Lung microvascular endothelial cell (primary cell): ENCODE results near the gene LSM14A. TPM values are rescaled to one million over a fixed set of nuclear protein-coding genes. Genes with fewer than 3 reads are reported as not detected.
"Not testable (repeated sequence)": the region's sequence is repeated elsewhere in the genome, so short reads cannot be mapped to it uniquely, and the experiment has no call there.

Source experiments
- DNase-seq, 2 donors: peaks; one replicate each; pipeline versions ENCODE4 v3.0.0 to v3.0.0-alpha.2; 2010; ENCODE audit warnings: low read depth in 2 of 2
- total RNA-seq: library from RNA; depleted of rRNA; stranded (reverse); fragments of >200 nt; gene quantifications from 2 replicates; pipeline ENCODE4 v1.2.1, GENCODE V29; 2014

The LSM14A gene
- total RNA-seq, 1 donor from 2014 or later: 131 TPM

GRCh38 chr19:34228762-34229161 lies 56.5 kb downstream of the LSM14A start:
- no peak for DNase-seq

- DNase-seq: no peak
Observed at GRCh38 chr19:34229721-34230120, 57.4 kb downstream of the LSM14A start.

- DNase-seq: no peak
Observed at GRCh38 chr19:34230820-34231219, 58.5 kb downstream of the LSM14A start.

- no peak for DNase-seq
Observed at GRCh38 chr19:34231439-34231838, 59.1 kb downstream of the LSM14A start.

DNA sequence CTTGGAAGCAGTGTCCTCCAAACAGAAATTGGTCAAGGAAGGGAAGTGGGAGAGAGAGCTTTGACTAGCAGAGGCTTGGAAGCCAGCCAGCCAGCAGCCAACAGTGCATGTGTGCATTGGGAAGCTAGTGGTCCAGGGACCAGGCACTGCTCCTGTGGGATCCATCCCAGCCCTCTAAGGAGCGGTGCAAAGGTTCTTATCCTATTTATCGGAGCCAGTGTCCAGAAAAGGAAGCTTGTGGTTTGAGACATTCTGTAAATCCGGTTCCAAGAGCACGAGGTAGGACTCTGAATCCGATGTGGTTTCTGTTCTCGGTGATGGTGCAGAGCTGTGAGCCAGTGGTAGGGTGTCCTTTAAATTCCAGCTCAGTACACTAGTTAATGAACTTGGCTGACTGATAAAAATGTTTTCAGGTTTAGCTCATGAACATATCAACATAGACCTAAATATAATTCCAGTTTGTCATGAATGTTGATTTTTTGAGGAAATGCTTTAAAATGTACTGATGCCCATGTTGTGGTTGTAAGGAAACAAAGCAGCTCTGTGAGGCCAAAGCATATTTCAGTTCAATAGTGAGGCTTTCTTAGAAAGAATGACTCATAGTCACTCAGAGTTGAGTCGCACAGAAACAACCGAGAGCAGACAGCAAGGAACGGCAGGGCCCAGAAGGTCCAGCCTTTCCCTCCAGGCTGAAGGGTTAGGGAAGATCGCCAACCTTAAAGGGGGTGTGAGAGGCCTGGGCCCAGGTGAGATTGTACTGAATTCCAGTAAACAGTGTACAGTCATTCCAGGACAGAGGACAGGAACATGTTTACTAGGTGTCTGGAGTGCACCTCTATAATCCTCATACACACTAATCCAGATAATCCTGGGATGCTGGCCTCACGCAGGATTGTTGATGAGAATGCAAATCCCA lies 60.5 kb downstream of the LSM14A start:
- DNase-seq: peak; percentile 23 to 87

- DNase-seq: no peak
Observed at GRCh38 chr19:34235425-34235940, 63.2 kb downstream of the LSM14A start.

DNA sequence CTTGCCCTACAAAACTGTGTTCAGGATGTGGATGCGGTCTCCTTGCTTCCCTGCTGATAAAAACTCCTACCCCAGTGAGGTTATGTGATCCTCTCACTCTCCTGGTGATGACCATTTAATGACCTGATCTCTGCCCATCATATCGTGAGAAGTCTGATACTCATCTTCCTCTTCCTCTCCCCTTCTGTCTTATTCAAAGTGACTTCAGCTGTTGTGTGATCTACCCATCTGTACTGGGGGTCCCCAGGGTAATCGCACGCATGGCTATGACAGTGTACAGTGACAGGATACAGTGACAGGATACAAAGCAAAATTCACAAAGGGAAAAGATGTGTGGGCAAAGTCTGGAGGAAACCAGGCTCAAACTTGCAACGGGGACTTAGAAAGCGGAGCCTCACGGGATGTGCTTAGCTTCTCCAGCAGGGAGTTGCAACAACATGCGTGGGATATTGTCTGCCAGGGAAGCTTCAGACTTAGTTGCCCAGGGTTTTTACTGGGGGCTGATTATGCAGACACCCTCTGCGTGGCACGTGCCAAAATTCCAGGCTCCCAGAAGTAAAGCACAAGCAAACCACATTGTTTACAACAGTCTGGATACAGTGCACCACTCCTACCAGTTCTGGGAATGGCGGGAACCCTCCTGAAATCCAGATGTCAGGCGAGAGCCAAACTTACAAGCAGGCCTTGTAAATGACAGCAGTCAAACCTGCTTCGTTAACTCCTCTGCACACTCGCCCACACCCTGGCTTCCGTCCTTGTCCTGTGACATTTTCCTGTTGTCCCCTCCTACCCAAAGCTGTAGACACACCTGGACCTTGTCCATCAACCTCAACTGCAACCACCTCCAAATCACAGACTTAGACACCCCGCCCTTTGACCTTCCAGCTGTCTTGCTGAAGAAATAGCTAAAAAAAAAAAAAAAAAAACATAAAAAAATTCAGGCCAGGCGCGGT lies 64.0 kb downstream of the LSM14A start:
- DNase-seq: no peak

DNA sequence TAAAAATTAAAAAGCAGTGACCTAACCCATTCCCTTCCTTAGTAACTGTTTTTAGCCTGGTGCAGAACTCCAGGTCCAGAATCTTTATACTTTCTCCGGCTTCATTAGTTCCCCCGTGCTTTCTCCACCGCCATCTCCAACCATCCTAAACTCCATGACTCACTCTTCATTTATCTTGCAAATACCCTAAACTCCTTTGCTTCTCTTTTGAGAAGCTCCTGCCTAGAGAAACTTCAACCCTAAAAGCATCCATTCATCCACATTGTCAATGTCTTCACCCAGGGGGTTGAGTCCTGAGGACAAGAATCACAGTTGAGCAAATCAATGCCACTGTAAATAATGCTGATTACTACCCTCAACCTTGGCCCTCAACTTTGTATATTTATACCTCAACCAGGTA lies 65.0 kb downstream of the LSM14A start:
- DNase-seq: no peak

GRCh38 chr19:34237939-34238338 lies 65.6 kb downstream of the LSM14A start:
- no peak for DNase-seq

DNA sequence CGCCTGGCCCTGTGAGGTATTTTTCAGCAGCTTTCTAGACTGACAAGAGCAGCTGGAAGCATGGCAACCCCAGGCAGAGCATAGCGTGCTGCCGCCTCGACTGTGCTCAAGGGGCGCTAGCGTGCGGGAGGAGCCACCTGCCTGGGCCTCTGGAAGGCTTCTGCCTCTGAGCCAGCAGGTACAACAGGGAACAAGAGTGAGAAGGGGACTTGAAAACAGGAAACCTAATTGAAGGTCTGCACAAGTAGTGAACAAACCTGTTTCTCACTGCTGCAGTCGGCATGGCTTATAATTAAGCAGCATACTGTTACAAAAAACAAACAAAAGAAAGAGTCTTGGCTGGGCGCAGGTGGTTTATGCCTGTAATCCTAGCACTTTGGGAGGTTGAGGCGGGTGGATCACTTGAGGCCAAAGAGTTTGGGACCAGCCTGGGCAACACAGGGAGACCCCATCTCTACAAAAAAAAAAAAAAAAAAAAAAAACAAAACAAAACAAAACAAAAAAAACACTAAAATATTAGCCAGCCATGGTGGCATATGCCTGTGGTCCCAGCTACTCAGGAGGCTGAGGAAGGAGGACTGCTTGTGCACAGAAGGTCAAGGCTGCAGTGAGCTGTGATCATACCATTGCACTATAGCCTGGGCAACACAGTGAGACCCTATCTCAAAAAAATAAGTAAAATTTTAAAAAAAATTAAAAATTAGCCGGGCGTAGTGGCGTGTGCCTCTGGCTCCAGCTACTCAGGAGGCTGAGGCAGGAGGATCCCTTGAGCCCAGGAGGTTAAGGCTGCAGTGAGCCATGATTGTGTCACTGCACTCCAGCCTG lies 69.4 kb downstream of the LSM14A start:
- peak in 1 of 2 donors; percentile 29 for DNase-seq

- not testable (repeated sequence) for DNase-seq
Observed at GRCh38 chr19:34243138-34243875, 71.0 kb downstream of the LSM14A start.

- no peak for DNase-seq
Observed at GRCh38 chr19:34243876-34244578, 71.7 kb downstream of the LSM14A start.

GRCh38 chr19:34244611-34245299 lies 72.5 kb downstream of the LSM14A start:
- no peak for DNase-seq

GRCh38 chr19:34246340-34246739 lies 74.0 kb downstream of the LSM14A start:
- no peak for DNase-seq

DNA sequence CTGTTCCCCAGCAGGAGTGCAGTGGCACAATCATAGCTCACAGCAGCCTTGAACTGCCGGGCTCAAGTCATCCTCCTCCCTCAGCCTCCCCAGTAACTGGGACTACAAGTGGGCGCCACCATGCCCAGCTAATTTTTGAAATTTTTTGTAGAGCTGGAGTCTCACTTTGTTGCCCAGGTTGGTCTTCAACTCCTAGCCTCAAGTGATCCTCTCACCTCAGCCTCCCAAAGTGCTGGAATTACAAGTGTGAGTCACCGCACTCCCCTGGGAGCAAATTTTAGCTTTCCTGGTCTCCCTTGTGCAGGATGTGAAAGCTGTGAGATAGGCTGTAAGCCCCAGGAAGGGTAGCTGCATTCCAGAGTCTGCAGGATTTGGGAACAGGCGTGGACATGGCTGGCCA lies 76.6 kb downstream of the LSM14A start:
- no peak for DNase-seq

DNA sequence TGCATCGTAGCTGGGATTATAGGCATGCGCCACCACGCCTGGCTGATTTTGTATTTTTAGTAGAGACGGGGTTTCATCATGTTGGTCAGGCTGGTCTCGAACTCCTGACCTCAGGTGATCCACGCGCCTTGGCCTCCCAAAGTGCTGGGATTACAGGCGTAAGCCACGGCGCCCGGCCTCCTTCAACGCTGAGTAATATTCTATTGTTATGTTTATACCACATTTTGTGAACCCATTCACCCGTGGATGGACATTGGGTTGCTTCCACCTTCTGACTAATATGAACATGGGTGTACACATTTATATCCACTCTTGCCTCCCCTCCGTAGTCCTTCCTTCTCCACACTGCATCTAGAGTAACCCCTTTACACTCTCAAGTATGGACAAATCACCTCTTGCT lies 80.9 kb downstream of the LSM14A start:
- DNase-seq: not testable (repeated sequence)

DNA sequence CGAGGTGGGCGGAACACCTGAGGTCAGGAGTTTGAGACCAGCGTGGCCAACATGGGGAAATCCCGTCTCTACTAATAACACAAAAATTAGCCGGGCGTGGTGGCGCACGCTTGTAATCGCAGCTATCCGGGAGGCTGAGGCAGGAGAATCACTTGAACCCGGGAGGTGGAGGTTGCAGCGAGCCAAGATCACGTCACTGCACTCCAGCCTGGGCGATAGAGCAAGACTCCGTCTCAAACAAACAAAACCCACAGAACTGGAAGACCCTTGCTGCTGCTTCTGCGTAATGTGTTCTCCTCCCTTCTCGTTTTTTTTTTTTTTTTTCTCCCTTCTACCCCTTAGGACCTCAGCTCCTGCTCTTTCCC lies 81.4 kb downstream of the LSM14A start:
- DNase-seq: not testable (repeated sequence)

DNA sequence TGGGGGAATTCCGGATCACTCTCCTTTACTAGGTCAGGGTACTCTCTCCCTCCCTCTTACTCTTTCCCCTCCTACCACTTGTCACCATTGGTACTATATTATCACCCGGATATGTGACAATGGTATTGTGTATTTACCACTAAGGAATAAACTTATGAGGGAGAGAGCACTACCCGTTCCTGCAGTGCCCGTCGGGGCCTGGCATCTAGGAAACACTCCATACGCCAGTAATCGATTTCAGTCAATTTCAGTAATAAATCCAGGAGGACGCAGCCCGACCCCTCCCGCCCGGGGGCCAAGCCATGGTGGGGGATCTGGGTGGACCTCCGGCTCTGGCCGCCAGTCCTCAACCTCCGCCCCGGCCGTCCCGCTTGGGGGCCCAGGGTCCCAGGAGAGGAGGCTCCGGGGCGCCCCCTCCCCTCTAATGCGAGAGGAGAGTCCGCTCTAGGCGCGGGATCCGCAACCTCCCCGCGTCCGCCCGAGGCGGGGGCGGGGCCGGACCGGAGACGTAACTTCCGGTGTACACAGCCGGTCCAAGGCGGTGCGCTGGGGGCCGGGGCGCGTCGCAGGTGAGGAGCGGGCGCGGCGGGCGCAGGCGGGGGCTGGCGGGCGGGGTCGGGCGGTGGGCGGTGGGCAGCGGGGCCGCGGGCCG lies 81.9 kb downstream of the LSM14A start, which contains the start of gene GARRE1:
TSS of gene GARRE1 (plus strand) at position 509 of the 652 bp plus-strand sequence. CDS start 45,920 bp downstream, outside the sequence.
- DNase-seq: peak; percentile 69 to 83
